HepG2 (cell line): ENCODE measurements around the gene ST3GAL4. TPM values are rescaled to one million over a fixed set of nuclear protein-coding genes. Genes with fewer than 3 reads are reported as not detected.
A peak's percentile ranks its signal among the peaks of the same experiment; 100 is the strongest.

Source experiments
- AGO1 ChIP-seq: fragments of 200-400 bp; formaldehyde crosslinking; IDR thresholded peaks from 2 replicates; pipeline ENCODE4 v1.6.1; 2017; ENCODE audit warnings: mild to moderate bottlenecking, low read depth, low read length, moderate library complexity; ENCODE audit not compliant: poor library complexity, severe bottlenecking
- BRD4 ChIP-seq: sonication (generic); formaldehyde crosslinking; IDR thresholded peaks from 2 replicates; pipeline ENCODE4 v1.4.0; 2020; ENCODE audit warnings: missing genetic modification reagents
- GATAD2A ChIP-seq: IDR thresholded peaks from 2 replicates; pipeline ENCODE4 v1.6.1; 2016
- MEF2D ChIP-seq: sonication (generic); formaldehyde crosslinking; IDR thresholded peaks from 2 replicates; pipeline ENCODE4 v1.5.1; 2020; ENCODE audit warnings: mild to moderate bottlenecking, missing genetic modification reagents
- ZKSCAN5 ChIP-seq: sonication (generic); formaldehyde crosslinking; IDR thresholded peaks from 2 replicates; pipeline ENCODE4 v1.5.1; 2020; ENCODE audit warnings: mild to moderate bottlenecking, missing genetic modification reagents
- ZNF121 ChIP-seq: sonication (generic); formaldehyde crosslinking; IDR thresholded peaks from 2 replicates; pipeline ENCODE4 v1.5.0; 2020; ENCODE audit warnings: mild to moderate bottlenecking, missing genetic modification reagents
- ZNF550 ChIP-seq: sonication (generic); formaldehyde crosslinking; IDR thresholded peaks from 2 replicates; pipeline ENCODE4 v1.4.0; 2020; ENCODE audit warnings: mild to moderate bottlenecking, missing genetic modification reagents, borderline replicate concordance
- ZNF558 ChIP-seq: sonication (generic); formaldehyde crosslinking; IDR thresholded peaks from 2 replicates; pipeline ENCODE4 v1.9.0; 2022; ENCODE audit warnings: mild to moderate bottlenecking, missing genetic modification reagents, borderline replicate concordance
- polyA plus RNA-seq, 8 experiments: library from polyadenylated mRNA; depleted of rRNA in 3 of 8; stranded (reverse) in 7 of 8; unstranded in 1 of 8; fragments of >200 nt; fragmentation: Illumina TruSeq in 4 of 8; extraction: Trizol in 4 of 8; gene quantifications; 2 replicates each; pipeline versions ENCODE4 v1.2.1 to v1.2.3, GENCODE V29; 2011 to 2016; ENCODE audit warnings: low read depth in 4 of 8, missing spikeins in 1 of 8, mixed read lengths in 1 of 8; ENCODE audit not compliant: insufficient read depth in 1 of 8
- total RNA-seq, 5 experiments: library from RNA; depleted of rRNA; stranded (reverse); fragments of >200 nt; fragmentation: Illumina TruSeq; extraction: Trizol; gene quantifications; 2 replicates each; pipeline ENCODE4 v1.2.3, GENCODE V29; 2016; ENCODE audit warnings: low read depth in 1 of 5
- TF ChIP-seq, protein P1 (sequence below): sonication (generic); formaldehyde crosslinking; IDR thresholded peaks from 2 replicates; pipeline ENCODE4 v1.4.0; 2020; ENCODE audit warnings: mild to moderate bottlenecking, missing genetic modification reagents, borderline replicate concordance
- TF ChIP-seq, protein P2 (sequence below): sonication (generic); formaldehyde crosslinking; IDR thresholded peaks from 2 replicates; pipeline ENCODE4 v1.4.0; 2020; ENCODE audit warnings: low read depth, mild to moderate bottlenecking, missing genetic modification reagents
- TF ChIP-seq, protein P3 (sequence below), 2 experiments: fragments of 450-650 bp in 1 of 2; sonication (generic) in 1 of 2; formaldehyde crosslinking in 1 of 2; IDR thresholded peaks; 2 replicates each; pipeline versions ENCODE4 v1.6.1 to v1.8.0; 2016 to 2022; ENCODE audit warnings: antibody characterized with exemption in 1 of 2, mild to moderate bottlenecking in 1 of 2, missing genetic modification reagents in 1 of 2
- TF ChIP-seq, protein P4 (sequence below): sonication (generic); formaldehyde crosslinking; IDR thresholded peaks from 2 replicates; pipeline ENCODE4 v1.4.0; 2020; ENCODE audit warnings: missing genetic modification reagents

ST3GAL4 gene
- total and polyA plus RNA-seq, 2 of the 13 experiments (the other 11 are each of a cell fraction or from before 2014, with no cell fraction given) = 9.1 to 13.3 TPM

DNA sequence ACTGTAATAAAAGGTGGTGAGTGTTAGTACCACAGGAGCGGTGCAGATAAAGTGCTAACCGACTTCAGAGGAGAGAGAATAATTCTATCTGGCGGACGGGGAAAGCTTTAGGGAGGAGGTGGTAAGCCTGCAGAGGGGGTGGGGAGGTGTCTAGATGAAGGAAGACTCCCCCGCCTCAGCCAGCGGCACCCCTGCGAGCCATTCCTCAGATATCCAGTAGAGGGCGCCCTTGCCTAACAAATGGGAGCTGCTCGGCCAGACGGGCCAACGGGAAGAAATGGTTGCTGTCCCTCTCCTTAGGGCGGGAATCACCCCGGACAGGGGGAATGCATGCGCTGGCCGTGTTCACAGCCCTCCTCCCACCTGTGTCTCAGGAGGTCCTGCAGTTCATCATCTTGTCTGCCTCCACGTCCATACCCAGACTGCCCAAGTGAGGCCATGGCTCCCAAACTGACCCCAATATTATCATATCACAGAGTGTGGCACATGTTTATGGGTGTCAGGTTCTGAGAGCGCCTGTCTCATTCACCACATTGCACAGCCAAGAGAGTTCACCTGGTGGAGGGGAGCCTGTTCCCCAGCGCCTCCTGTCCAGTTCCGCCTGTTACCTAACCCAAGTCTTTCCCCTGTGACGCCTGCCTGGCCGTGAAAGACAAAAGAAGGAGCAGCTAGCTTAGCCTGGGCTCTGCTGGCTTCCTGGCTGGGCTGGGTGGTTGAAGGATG, 85.5 kb downstream of the ST3GAL4 start (continued):
- TF ChIP-seq, protein P1, sequence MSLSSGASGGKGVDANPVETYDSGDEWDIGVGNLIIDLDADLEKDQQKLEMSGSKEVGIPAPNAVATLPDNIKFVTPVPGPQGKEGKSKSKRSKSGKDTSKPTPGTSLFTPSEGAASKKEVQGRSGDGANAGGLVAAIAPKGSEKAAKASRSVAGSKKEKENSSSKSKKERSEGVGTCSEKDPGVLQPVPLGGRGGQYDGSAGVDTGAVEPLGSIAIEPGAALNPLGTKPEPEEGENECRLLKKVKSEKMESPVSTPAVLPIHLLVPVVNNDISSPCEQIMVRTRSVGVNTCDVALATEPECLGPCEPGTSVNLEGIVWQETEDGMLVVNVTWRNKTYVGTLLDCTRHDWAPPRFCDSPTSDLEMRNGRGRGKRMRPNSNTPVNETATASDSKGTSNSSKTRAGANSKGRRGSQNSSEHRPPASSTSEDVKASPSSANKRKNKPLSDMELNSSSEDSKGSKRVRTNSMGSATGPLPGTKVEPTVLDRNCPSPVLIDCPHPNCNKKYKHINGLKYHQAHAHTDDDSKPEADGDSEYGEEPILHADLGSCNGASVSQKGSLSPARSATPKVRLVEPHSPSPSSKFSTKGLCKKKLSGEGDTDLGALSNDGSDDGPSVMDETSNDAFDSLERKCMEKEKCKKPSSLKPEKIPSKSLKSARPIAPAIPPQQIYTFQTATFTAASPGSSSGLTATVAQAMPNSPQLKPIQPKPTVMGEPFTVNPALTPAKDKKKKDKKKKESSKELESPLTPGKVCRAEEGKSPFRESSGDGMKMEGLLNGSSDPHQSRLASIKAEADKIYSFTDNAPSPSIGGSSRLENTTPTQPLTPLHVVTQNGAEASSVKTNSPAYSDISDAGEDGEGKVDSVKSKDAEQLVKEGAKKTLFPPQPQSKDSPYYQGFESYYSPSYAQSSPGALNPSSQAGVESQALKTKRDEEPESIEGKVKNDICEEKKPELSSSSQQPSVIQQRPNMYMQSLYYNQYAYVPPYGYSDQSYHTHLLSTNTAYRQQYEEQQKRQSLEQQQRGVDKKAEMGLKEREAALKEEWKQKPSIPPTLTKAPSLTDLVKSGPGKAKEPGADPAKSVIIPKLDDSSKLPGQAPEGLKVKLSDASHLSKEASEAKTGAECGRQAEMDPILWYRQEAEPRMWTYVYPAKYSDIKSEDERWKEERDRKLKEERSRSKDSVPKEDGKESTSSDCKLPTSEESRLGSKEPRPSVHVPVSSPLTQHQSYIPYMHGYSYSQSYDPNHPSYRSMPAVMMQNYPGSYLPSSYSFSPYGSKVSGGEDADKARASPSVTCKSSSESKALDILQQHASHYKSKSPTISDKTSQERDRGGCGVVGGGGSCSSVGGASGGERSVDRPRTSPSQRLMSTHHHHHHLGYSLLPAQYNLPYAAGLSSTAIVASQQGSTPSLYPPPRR (CRISPR knock-in tag) = no peak
- 0 out of 2 replicates have a peak, but pooled peaks have one; percentile 38 for TF ChIP-seq ZNF121
- TF ChIP-seq ZKSCAN5 = no peak
- TF ChIP-seq, protein P2, sequence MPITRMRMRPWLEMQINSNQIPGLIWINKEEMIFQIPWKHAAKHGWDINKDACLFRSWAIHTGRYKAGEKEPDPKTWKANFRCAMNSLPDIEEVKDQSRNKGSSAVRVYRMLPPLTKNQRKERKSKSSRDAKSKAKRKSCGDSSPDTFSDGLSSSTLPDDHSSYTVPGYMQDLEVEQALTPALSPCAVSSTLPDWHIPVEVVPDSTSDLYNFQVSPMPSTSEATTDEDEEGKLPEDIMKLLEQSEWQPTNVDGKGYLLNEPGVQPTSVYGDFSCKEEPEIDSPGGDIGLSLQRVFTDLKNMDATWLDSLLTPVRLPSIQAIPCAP (CRISPR knock-in tag) = no peak
- TF ChIP-seq AGO1 = no peak
- TF ChIP-seq, protein P3, sequence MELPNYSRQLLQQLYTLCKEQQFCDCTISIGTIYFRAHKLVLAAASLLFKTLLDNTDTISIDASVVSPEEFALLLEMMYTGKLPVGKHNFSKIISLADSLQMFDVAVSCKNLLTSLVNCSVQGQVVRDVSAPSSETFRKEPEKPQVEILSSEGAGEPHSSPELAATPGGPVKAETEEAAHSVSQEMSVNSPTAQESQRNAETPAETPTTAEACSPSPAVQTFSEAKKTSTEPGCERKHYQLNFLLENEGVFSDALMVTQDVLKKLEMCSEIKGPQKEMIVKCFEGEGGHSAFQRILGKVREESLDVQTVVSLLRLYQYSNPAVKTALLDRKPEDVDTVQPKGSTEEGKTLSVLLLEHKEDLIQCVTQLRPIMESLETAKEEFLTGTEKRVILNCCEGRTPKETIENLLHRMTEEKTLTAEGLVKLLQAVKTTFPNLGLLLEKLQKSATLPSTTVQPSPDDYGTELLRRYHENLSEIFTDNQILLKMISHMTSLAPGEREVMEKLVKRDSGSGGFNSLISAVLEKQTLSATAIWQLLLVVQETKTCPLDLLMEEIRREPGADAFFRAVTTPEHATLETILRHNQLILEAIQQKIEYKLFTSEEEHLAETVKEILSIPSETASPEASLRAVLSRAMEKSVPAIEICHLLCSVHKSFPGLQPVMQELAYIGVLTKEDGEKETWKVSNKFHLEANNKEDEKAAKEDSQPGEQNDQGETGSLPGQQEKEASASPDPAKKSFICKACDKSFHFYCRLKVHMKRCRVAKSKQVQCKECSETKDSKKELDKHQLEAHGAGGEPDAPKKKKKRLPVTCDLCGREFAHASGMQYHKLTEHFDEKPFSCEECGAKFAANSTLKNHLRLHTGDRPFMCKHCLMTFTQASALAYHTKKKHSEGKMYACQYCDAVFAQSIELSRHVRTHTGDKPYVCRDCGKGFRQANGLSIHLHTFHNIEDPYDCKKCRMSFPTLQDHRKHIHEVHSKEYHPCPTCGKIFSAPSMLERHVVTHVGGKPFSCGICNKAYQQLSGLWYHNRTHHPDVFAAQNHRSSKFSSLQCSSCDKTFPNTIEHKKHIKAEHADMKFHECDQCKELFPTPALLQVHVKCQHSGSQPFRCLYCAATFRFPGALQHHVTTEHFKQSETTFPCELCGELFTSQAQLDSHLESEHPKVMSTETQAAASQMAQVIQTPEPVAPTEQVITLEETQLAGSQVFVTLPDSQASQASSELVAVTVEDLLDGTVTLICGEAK (IDR thresholded peaks at IDR 0.05) = no peak
- TF ChIP-seq, protein P3 (CRISPR knock-in tag; IDR thresholded peaks at IDR 0.05) = no peak
- TF ChIP-seq, protein P4, sequence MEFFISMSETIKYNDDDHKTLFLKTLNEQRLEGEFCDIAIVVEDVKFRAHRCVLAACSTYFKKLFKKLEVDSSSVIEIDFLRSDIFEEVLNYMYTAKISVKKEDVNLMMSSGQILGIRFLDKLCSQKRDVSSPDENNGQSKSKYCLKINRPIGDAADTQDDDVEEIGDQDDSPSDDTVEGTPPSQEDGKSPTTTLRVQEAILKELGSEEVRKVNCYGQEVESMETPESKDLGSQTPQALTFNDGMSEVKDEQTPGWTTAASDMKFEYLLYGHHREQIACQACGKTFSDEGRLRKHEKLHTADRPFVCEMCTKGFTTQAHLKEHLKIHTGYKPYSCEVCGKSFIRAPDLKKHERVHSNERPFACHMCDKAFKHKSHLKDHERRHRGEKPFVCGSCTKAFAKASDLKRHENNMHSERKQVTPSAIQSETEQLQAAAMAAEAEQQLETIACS (CRISPR knock-in tag) = no peak
- TF ChIP-seq ZNF558 (CRISPR knock-in tag) = no peak
- TF ChIP-seq GATAD2A (CRISPR knock-in tag) = no peak
- TF ChIP-seq ZNF550 (CRISPR knock-in tag) = no peak
- no peak for TF ChIP-seq MEF2D (CRISPR knock-in tag)
- TF ChIP-seq BRD4 = no peak
